ENCODE data around the gene FCRL5.
"Not testable (repeated sequence)": the region's sequence is repeated elsewhere in the genome, so short reads cannot be mapped to it uniquely, and the experiment has no call there.

Gene FCRL5

DNA sequence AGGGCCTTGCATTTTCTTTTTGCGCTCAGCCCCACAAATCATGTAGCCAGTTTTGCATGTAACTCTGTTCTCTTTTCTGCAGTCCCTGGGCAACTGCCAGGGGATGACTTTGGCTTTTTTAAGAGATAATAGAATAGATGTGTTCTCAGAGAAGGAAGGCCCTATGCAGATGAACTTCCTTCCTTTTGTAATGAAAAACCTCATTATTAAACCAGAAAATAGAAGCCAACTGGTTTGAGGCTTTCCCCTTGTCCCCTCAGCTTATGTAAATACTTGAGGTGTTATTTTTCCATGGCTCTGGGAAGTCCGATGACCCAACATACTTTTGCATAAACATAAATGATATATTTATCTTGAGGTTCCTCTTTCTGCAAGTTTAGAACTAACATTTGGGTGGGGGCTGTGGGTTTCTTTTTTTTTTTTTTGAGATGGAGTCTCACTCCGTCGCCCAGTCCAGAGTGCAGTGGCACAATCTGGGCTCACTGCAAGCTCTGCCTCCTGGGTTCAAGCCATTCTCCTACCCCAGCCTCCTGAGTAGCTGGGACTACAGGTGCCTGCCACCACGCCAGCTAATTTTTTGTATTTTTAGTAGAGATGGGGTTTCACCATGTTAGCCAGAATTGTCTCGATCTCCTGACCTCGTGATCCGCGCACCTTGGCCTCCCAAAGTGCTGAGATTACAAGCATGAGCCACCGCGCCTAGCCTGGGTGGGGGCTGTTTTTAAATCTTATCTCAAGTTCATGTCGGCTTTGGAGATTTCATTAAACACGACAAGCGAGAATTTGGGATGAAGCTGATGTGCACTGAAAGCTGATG is 14.4 kb upstream of the FCRL5 start:
- no peak overlapping the region for H2AFZ ChIP-seq (ENCODE audit: low read depth, low read length)
- no peaks in the 10 kb centered on the region for H3K9me3 ChIP-seq (ENCODE audit: low read length)
- no peak overlapping the region for H3K4me3 ChIP-seq (ENCODE audit: low read length)
- H3K27me3 ChIP-seq (ENCODE audit: insufficient read depth, low read length): no peaks in the 10 kb centered on the region
- H3K36me3 ChIP-seq (ENCODE audit: insufficient read depth, low read length): no peaks in the 10 kb centered on the region
- H3K4me1 ChIP-seq (ENCODE audit: insufficient read depth, low read length): no peaks in the 10 kb centered on the region

GRCh38 chr1:157562515-157562914 is 10.2 kb upstream of the FCRL5 start:
- Histone ChIP-seq H3K4me1 (ENCODE audit: insufficient read depth, low read length) (no peaks in the 10 kb centered on the region), H2AFZ (ENCODE audit: low read depth, low read length) (no peak overlapping the region), H3K9me3 (ENCODE audit: low read length) (no peaks in the 10 kb centered on the region), H3K36me3 (ENCODE audit: insufficient read depth, low read length) (no peaks in the 10 kb centered on the region), H3K27me3 (ENCODE audit: insufficient read depth, low read length) (no peaks in the 10 kb centered on the region), H3K4me3 (ENCODE audit: low read length) (no peak overlapping the region)

DNA sequence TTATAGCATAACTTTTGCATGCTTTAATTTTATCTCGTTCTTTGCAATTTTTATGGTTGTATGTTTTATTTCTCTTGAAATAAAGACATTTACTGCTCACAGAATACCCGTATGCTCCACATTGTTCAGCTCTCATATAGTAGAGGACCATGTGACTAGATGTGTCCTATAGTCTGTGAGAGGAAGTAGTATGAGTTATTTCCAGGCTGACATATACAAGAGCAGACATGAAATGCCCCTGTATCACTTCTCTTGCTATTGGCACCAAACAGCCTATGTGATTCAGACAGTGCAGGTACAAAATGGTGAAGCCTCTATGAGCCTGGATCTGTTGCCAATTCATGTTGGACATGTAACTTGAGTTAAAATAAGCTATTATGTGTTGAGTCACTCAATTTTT is 5.8 kb upstream of the FCRL5 start:
- Histone ChIP-seq H3K27me3 (ENCODE audit: insufficient read depth, low read length) (no peaks in the 10 kb centered on the region), H3K4me3 (ENCODE audit: low read length) (no peak overlapping the region), H3K36me3 (ENCODE audit: insufficient read depth, low read length) (no peaks in the 10 kb centered on the region), H2AFZ (ENCODE audit: low read depth, low read length) (no peak overlapping the region), H3K4me1 (ENCODE audit: insufficient read depth, low read length) (no peaks in the 10 kb centered on the region), H3K9me3 (ENCODE audit: low read length) (no peaks in the 10 kb centered on the region)

DNA sequence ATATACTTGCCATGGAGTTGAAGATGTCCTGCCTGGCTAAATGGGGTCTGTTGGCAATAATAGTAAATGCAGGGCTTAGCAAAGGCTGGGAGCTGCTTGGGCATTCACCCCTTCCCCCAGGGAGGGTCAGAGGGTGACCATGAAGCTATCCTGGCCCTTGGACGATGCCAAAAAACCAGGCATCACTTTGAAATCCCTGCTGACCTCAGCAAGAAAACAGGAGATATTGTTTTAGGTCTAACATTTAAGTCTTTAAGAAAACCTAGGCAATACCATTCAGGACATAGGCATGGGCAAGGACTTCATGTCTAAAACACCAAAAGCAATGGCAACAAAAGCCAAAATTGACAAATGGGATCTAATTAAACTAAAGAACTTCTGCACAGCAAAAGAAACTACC is 4.2 kb downstream of the FCRL5 start:
- H3K27me3 ChIP-seq (ENCODE audit: insufficient read depth, low read length); H2AFZ ChIP-seq (ENCODE audit: low read depth, low read length); H3K9me3 ChIP-seq (ENCODE audit: low read length); H3K36me3 ChIP-seq (ENCODE audit: insufficient read depth, low read length); H3K4me1 ChIP-seq (ENCODE audit: insufficient read depth, low read length); H3K4me3 ChIP-seq (ENCODE audit: low read length): not testable (repeated sequence)

DNA sequence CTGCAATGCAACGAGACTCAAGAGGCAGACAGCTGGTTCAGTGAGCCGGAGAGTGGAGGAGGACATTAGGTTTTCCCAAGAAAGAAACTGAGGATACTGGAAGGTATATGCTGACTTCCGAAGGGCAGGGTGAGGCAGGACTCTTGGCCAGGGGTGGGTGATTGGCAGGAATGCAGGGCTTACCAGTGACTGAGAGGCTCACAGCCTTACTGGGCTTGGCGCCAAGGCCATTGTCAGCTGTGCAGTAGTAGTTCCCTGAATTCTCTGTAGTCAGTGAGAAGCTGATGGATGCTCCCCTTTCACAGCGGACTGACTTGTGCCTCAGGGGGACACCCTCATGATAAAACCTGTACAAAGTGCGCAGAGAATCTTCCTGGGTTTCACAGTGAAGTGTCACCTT is 9.6 kb downstream of the FCRL5 start:
- H3K4me3 ChIP-seq (ENCODE audit: low read length): no peak overlapping the region
- no peaks in the 10 kb centered on the region for H3K27me3 ChIP-seq (ENCODE audit: insufficient read depth, low read length)
- H3K36me3 ChIP-seq (ENCODE audit: insufficient read depth, low read length): no peaks in the 10 kb centered on the region
- H2AFZ ChIP-seq (ENCODE audit: low read depth, low read length): no peak overlapping the region
- no peaks in the 10 kb centered on the region for H3K4me1 ChIP-seq (ENCODE audit: insufficient read depth, low read length)
- no peaks in the 10 kb centered on the region for H3K9me3 ChIP-seq (ENCODE audit: low read length)

GRCh38 chr1:157540852-157541251 is 11.5 kb downstream of the FCRL5 start:
- no peaks in the 10 kb centered on the region for H3K27me3 ChIP-seq (ENCODE audit: insufficient read depth, low read length)
- H3K9me3 ChIP-seq (ENCODE audit: low read length): no peaks in the 10 kb centered on the region
- H3K4me1 ChIP-seq (ENCODE audit: insufficient read depth, low read length): no peaks in the 10 kb centered on the region
- no peaks in the 10 kb centered on the region for H3K36me3 ChIP-seq (ENCODE audit: insufficient read depth, low read length)
- no peak overlapping the region for H2AFZ ChIP-seq (ENCODE audit: low read depth, low read length)
- H3K4me3 ChIP-seq (ENCODE audit: low read length): no peak overlapping the region

DNA sequence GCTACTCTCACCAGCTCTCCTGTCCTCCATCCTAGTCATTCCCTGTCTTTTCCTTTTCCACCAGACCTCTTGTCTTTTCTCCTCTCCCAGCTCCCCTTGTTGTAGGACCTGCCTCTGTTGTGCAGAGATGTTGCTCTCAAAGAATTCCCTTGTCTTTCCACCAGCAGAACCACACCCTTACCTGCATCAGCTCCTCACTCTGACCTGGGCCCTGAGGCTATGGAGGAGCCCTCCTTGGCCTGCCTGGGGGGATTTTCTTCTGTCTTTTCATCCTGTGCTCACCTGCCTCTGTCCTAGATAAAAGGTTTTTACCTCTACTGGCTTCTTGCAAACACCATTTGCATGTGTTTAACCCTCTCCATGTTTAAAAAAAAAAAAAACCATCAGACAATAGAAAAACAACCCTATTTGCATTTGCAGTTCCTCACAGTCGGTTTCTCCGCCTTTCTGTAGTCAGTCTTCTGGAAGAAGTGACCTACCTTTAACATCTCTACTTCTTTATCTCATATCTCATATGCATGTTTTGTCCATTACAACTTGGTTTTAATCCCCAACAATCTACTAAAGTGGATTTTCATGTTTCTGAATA is 12.1 kb downstream of the FCRL5 start:
- H3K36me3 ChIP-seq (ENCODE audit: insufficient read depth, low read length): no peaks in the 10 kb centered on the region
- no peaks in the 10 kb centered on the region for H3K4me1 ChIP-seq (ENCODE audit: insufficient read depth, low read length)
- no peak overlapping the region for H3K4me3 ChIP-seq (ENCODE audit: low read length)
- no peaks in the 10 kb centered on the region for H3K27me3 ChIP-seq (ENCODE audit: insufficient read depth, low read length)
- H2AFZ ChIP-seq (ENCODE audit: low read depth, low read length): no peak overlapping the region
- no peaks in the 10 kb centered on the region for H3K9me3 ChIP-seq (ENCODE audit: low read length)

- Histone ChIP-seq H3K4me1 (ENCODE audit: insufficient read depth, low read length) (no peaks in the 10 kb centered on the region), H3K36me3 (ENCODE audit: insufficient read depth, low read length) (no peaks in the 10 kb centered on the region), H2AFZ (ENCODE audit: low read depth, low read length) (no peak overlapping the region), H3K27me3 (ENCODE audit: insufficient read depth, low read length) (no peaks in the 10 kb centered on the region), H3K9me3 (ENCODE audit: low read length) (no peaks in the 10 kb centered on the region), H3K4me3 (ENCODE audit: low read length) (no peak overlapping the region)
These were observed 12.7 kb downstream of the FCRL5 start for GRCh38 chr1:157539568-157539967.

- no peaks in the 10 kb centered on the region for H3K9me3 ChIP-seq (ENCODE audit: low read length)
- no peaks in the 10 kb centered on the region for H3K36me3 ChIP-seq (ENCODE audit: insufficient read depth, low read length)
- no peak overlapping the region for H2AFZ ChIP-seq (ENCODE audit: low read depth, low read length)
- H3K4me1 ChIP-seq (ENCODE audit: insufficient read depth, low read length): no peaks in the 10 kb centered on the region
- no peaks in the 10 kb centered on the region for H3K27me3 ChIP-seq (ENCODE audit: insufficient read depth, low read length)
- no peak overlapping the region for H3K4me3 ChIP-seq (ENCODE audit: low read length)
These were observed 19.7 kb downstream of the FCRL5 start for GRCh38 chr1:157532569-157532968.

DNA sequence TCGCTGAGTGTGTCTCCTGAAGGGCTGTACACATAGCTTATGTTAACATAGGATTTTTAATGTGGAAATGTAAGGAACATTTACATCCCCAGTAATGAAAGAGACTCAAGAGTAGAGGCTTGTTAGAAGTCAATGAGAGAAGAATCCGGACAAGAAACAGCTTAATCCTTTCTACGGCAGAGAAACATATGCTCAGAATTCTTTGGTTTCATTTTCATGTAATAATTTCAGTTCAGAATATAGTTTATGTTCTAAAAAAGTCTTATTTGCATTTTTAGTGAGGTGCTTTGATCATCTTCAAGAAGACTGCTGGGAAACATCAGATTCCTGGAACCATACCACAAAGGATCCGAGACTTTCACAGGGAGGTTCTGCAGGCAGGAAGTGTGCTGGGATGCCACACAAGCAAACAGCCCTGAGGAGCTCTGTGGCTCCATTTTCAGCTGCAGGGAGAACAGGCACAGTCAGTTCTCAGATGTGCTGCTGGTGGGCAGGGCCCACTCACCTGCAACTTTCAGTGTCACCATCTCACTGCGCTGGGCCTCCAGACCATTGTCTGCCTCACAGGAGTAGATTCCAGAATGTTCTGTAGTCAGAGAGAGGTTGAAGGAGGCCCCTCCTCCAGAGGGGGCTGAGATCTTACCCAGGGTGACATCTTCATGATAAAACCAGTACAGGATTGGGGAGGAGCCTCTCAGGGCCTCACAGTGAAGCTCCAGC is 28.4 kb downstream of the FCRL5 start:
- H3K27me3 ChIP-seq (ENCODE audit: insufficient read depth, low read length): no peaks in the 10 kb centered on the region
- H3K4me3 ChIP-seq (ENCODE audit: low read length): no peak overlapping the region
- H3K36me3 ChIP-seq (ENCODE audit: insufficient read depth, low read length): no peaks in the 10 kb centered on the region
- H2AFZ ChIP-seq (ENCODE audit: low read depth, low read length): no peak overlapping the region
- H3K9me3 ChIP-seq (ENCODE audit: low read length): no peaks in the 10 kb centered on the region
- no peaks in the 10 kb centered on the region for H3K4me1 ChIP-seq (ENCODE audit: insufficient read depth, low read length)

- Histone ChIP-seq H3K9me3 (ENCODE audit: low read length) (no peaks in the 10 kb centered on the region), H2AFZ (ENCODE audit: low read depth, low read length) (no peak overlapping the region)
These were observed 31.3 kb downstream of the FCRL5 start for GRCh38 chr1:157521056-157521455.

DNA sequence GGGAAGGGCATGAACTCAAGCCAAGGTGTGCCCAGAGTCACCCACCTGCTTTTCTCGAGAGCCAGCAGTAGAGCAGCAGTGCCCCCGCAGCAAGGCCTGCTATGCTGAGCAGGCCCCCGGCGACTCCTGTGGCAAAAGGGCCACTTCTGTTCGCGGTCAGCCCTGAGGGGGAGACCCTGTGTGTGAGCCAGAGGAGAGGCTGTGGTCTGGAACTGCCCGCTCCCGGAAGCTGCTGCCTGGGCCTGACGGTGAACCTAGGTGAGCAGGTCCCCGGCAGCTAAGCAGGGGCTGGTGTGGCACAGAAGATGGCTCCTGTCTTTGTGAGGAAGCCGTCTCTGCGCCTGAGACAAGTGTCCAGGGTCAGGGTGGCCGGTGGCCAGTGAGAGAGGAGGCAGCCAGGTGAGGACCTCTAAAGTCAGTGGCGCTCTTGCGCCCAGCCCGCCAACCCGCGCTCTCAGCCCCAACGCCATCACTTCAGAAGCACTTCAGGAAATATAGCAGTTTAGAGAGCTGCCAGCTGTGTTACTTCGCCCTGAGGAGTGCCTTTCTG is 31.9 kb downstream of the FCRL5 start:
- Histone ChIP-seq H3K4me1 (ENCODE audit: insufficient read depth, low read length) (no peaks in the 10 kb centered on the region), H2AFZ (ENCODE audit: low read depth, low read length) (no peak overlapping the region), H3K9me3 (ENCODE audit: low read length) (no peaks in the 10 kb centered on the region), H3K36me3 (ENCODE audit: insufficient read depth, low read length) (no peaks in the 10 kb centered on the region), H3K27me3 (ENCODE audit: insufficient read depth, low read length) (no peaks in the 10 kb centered on the region), H3K4me3 (ENCODE audit: low read length) (no peak overlapping the region)

More at GRCh38 chr1:157521056-157521455, 31.3 kb downstream of the FCRL5 start:
- H3K4me1 ChIP-seq (ENCODE audit: insufficient read depth, low read length): no peaks in the 10 kb centered on the region
- H3K36me3 ChIP-seq (ENCODE audit: insufficient read depth, low read length): no peaks in the 10 kb centered on the region
- H3K27me3 ChIP-seq (ENCODE audit: insufficient read depth, low read length): no peaks in the 10 kb centered on the region
- no peak overlapping the region for H3K4me3 ChIP-seq (ENCODE audit: low read length)

- Histone ChIP-seq H3K4me3 (ENCODE audit: low read length) (no peak overlapping the region), H3K9me3 (ENCODE audit: low read length) (no peaks in the 10 kb centered on the region), H3K4me1 (ENCODE audit: insufficient read depth, low read length) (no peaks in the 10 kb centered on the region), H3K36me3 (ENCODE audit: insufficient read depth, low read length) (no peaks in the 10 kb centered on the region), H2AFZ (ENCODE audit: low read depth, low read length) (no peak overlapping the region), H3K27me3 (ENCODE audit: insufficient read depth, low read length) (no peaks in the 10 kb centered on the region)
These were observed 32.9 kb downstream of the FCRL5 start for GRCh38 chr1:157519451-157519850.
